Renal cortex interstitium (tissue), 11 donors: ENCODE results near the gene CSNK1A1. TPM values are rescaled to one million over a fixed set of nuclear protein-coding genes. Genes with fewer than 3 reads are reported as not detected.

Experiments
- DNase-seq, 11 donors: peaks; one replicate each; pipeline ENCODE4 v3.0.0-alpha.2; 2013; ENCODE audit warnings: low read depth in 9 of 11, low spot score in 4 of 11; ENCODE audit errors: extremely low read depth in 1 of 11
- polyA plus RNA-seq, 3 donors: library from polyadenylated mRNA; unstranded; fragments of 120-200 nt; gene quantifications; one replicate each; pipeline ENCODE4 v1.2.1, GENCODE V29; 2013; ENCODE audit not compliant: insufficient read length in 3 of 3

Gene CSNK1A1
- polyA plus RNA-seq, 3 donors, result 188 to 214 (median 190) TPM

GRCh38 chr5:149503006-149503405 lies 48.2 kb downstream of the CSNK1A1 start:
- DNase-seq, result no peak

- DNase-seq, result no peak
These were observed 50.2 kb downstream of the CSNK1A1 start for GRCh38 chr5:149500922-149501582.

GRCh38 chr5:149498724-149499336 lies 52.4 kb downstream of the CSNK1A1 start:
- DNase-seq, result no peak

- no peak for DNase-seq
These were observed 53.9 kb downstream of the CSNK1A1 start for GRCh38 chr5:149497357-149497756.

- no peak for DNase-seq
These were observed 54.3 kb downstream of the CSNK1A1 start for GRCh38 chr5:149496917-149497316.

GRCh38 chr5:149496166-149496565 lies 55.1 kb downstream of the CSNK1A1 start:
- no peak for DNase-seq

GRCh38 chr5:149495673-149496072 lies 55.6 kb downstream of the CSNK1A1 start:
- DNase-seq, result no peak

- no peak for DNase-seq
These were observed 57.9 kb downstream of the CSNK1A1 start for GRCh38 chr5:149493316-149493715.

- no peak for DNase-seq
These were observed 58.5 kb downstream of the CSNK1A1 start for GRCh38 chr5:149492781-149493180.

GRCh38 chr5:149490599-149491485 lies 60.4 kb downstream of the CSNK1A1 start:
- no peak for DNase-seq

- no peak for DNase-seq
These were observed 61.6 kb downstream of the CSNK1A1 start for GRCh38 chr5:149489605-149490037.

- DNase-seq, result no peak
These were observed 62.5 kb downstream of the CSNK1A1 start for GRCh38 chr5:149488645-149489306.

GRCh38 chr5:149487672-149488071 lies 63.6 kb downstream of the CSNK1A1 start:
- DNase-seq, result no peak

- DNase-seq, result no peak
These were observed 64.3 kb downstream of the CSNK1A1 start for GRCh38 chr5:149486726-149487635.

- DNase-seq, result peak; percentile 56 to 85 (median 71)
These were observed 65.3 kb downstream of the CSNK1A1 start for GRCh38 chr5:149485655-149486615.

GRCh38 chr5:149481485-149481884 lies 69.8 kb downstream of the CSNK1A1 start:
- no peak for DNase-seq

GRCh38 chr5:149478761-149479160 lies 72.5 kb downstream of the CSNK1A1 start:
- DNase-seq, result no peak
